Measurements from ENCODE around the gene UNC93B1.

UNC93B1 gene

DNA sequence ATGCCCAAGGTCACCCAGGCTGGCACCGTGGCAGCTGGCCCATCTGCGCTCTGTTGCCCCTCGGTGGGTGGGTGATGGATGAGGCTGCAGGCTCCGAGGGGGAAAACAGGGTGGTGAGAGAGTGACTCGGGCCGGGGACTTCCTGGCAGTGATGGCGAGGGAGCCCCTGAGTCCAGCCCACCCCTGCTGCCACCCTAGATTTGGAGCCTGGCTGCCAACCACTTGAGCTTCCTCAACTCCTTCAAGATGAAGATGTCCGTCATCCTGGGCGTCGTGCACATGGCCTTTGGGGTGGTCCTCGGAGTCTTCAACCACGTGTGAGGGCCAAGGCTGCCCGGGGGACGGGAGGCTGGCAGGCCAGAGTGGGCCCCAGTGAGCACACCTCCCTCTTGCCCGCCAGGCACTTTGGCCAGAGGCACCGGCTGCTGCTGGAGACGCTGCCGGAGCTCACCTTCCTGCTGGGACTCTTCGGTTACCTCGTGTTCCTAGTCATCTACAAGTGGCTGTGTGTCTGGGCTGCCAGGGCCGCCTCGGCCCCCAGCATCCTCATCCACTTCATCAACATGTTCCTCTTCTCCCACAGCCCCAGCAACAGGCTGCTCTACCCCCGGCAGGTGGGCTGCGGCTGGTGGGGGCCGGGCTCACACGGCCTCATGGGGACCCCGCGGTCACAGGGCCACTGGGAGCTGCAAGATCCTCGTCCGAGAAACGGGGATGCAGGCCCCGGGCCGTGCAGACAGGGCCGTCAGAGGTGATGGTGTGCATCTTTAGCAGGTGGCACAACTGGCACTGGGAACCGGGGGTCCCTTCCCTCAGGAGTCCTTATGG lies 45.0 kb upstream of the UNC93B1 start:
- H3K4me3 ChIP-seq (ENCODE audit: low read length): no peak overlapping the region
- no peak for DNase-seq (ENCODE audit: low read depth)
- TF ChIP-seq, protein P1, sequence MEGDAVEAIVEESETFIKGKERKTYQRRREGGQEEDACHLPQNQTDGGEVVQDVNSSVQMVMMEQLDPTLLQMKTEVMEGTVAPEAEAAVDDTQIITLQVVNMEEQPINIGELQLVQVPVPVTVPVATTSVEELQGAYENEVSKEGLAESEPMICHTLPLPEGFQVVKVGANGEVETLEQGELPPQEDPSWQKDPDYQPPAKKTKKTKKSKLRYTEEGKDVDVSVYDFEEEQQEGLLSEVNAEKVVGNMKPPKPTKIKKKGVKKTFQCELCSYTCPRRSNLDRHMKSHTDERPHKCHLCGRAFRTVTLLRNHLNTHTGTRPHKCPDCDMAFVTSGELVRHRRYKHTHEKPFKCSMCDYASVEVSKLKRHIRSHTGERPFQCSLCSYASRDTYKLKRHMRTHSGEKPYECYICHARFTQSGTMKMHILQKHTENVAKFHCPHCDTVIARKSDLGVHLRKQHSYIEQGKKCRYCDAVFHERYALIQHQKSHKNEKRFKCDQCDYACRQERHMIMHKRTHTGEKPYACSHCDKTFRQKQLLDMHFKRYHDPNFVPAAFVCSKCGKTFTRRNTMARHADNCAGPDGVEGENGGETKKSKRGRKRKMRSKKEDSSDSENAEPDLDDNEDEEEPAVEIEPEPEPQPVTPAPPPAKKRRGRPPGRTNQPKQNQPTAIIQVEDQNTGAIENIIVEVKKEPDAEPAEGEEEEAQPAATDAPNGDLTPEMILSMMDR (conservative IDR thresholded peaks at IDR 0.05; ENCODE audit: low read depth, low read length): no peak

DNA sequence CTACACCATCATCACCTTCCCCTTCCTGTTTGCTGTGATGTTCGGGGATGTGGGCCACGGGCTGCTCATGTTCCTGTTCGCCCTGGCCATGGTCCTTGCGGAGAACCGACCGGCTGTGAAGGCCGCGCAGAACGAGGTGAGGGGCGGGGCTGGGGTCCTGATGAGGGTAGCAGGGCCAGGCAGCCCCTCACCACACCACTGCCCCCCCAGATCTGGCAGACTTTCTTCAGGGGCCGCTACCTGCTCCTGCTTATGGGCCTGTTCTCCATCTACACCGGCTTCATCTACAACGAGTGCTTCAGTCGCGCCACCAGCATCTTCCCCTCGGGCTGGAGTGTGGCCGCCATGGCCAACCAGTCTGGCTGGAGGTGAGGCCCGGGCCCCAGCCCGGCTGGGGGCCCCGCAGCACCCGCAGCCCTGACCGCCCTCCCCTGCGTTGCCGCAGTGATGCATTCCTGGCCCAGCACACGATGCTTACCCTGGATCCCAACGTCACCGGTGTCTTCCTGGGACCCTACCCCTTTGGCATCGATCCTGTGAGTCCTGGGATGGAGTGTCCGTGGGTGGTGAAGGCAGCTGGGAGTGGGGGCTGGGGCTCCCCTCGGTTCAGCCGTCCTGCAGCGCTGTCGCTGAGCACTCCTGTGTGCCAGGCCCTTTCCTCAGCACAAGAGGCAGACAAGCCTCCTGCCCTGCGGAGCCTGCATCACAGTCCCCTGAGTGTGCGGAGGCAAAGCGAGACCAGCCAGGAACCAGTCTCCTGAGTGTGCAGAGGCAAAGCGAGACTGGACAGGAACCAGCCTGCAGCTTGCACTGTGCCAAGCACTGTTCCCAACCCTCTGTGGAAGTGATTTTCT lies 43.8 kb upstream of the UNC93B1 start:
- TF ChIP-seq, protein P1 (conservative IDR thresholded peaks at IDR 0.05; ENCODE audit: low read depth, low read length): no peak

DNA sequence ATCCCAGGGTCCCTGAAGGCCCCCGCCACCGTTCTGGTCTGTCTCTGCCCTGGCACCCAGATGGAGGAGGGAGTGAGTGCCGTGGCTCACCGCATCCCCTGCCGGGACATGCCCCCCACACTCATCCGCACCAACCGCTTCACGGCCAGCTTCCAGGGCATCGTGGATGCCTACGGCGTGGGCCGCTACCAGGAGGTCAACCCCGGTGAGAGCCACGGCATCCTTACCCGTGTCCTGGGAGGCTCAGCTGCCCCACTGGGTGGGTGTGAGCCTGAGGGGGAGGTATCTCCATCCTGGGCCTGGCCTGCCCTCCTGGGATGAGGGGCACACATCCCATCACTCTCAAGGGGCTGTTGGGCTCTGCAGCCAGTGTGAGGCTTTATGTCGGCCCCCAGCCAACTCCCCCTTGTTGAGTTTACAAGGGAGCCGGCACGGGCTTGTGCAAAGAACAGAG lies 41.0 kb upstream of the UNC93B1 start:
- TF ChIP-seq, protein P1 (conservative IDR thresholded peaks at IDR 0.05; ENCODE audit: low read depth, low read length): no peak
- DNase-seq (ENCODE audit: low read depth): no peak
- no peak overlapping the region for H3K4me3 ChIP-seq (ENCODE audit: low read length)

More for the DNA sequence above, 43.8 kb upstream of the UNC93B1 start:
- DNase-seq (ENCODE audit: low read depth): no peak
- no peak overlapping the region for H3K4me3 ChIP-seq (ENCODE audit: low read length)

DNA sequence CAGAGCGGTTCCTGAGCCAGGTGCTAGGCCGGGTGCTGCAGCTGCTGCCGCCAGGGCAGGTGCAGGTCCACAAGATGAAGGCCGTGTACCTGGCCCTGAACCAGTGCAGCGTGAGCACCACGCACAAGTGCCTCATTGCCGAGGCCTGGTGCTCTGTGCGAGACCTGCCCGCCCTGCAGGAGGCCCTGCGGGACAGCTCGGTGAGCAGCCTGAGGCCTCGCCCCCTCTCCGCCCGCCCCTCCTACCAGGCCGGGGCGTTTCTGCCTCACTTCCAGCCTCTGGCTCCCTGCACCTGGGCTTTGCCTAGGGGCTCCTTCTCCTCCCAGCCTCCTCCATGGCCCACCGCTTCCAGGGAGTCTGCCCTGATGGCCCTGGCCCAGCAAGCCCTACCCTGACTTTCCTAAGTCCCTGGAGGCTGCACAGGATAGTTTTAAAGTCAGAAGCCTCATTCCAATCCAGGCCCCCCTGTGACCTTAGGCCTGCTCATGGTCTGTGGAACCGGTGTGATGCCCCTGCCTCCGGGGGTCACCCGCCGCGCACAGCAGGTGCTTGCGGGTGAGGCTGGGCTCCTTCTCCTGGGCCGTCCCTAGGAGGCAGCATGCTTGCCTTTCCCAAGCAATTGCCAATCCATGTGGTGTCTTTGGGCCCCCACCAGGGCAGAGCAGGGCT lies 40.4 kb upstream of the UNC93B1 start:
- TF ChIP-seq, protein P1 (conservative IDR thresholded peaks at IDR 0.05; ENCODE audit: low read depth, low read length): peak; percentile 15
- no peak overlapping the region for H3K4me3 ChIP-seq (ENCODE audit: low read length)
- DNase-seq (ENCODE audit: low read depth): no peak

DNA sequence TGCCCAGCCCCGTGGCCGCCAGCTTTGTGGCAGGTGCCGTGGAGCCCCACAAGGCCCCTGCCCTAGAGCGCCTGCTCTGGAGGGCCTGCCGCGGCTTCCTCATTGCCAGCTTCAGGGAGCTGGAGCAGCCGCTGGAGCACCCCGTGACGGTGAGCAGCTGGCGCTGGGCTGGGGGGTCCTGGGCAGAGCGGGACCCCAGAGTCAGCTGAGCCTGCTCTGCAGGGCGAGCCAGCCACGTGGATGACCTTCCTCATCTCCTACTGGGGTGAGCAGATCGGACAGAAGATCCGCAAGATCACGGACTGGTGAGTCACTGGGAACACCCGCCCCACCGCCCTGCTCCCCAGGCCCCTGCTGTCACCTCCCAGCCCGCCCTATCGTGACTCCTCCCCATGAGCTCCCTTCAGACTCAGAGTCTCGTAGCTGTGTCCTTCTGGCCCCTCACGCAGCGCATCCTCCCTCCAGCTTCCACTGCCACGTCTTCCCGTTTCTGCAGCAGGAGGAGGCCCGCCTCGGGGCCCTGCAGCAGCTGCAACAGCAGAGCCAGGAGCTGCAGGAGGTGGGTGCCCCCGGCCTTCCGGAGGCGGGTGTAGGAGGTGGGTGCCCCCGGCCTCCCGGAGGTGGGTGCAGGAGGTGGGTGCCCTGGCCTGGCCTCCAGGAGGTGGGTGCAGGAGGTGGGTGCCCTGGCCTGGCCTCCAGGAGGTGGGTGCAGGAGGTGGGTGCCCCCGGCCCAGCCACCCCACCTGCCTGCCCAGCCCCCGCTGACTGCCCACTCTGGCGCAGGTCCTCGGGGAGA lies 39.6 kb upstream of the UNC93B1 start:
- TF ChIP-seq, protein P1 (conservative IDR thresholded peaks at IDR 0.05; ENCODE audit: low read depth, low read length): no peak
- H3K4me3 ChIP-seq (ENCODE audit: low read length): no peak overlapping the region
- peak; percentile 53 for DNase-seq (ENCODE audit: low read depth)

DNA sequence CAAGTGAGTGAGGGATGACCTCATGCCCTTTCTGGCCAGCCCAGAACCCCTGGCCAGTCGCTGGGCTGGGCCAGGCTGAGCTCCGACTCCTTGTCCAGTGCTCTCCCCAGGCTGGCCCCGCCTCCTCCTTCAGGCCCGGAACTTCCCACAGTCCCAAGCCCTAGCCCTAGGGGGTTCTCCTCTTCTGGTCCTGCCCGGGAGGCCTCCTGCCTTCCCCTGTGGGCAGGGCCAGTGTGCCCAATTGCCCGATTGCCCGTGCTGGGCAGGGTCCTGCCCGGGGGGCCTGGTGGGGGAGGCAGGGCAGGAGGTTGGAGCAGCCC lies 39.1 kb upstream of the UNC93B1 start:
- no peak for DNase-seq (ENCODE audit: low read depth)
- no peak overlapping the region for H3K4me3 ChIP-seq (ENCODE audit: low read length)
- TF ChIP-seq, protein P1 (conservative IDR thresholded peaks at IDR 0.05; ENCODE audit: low read depth, low read length): no peak

All from retinal pigment epithelial cell (primary cell).